Pancreas (tissue), 10 donors: Measurements from ENCODE around the gene COX19. TPM values are rescaled to one million over a fixed set of nuclear protein-coding genes. Genes with fewer than 3 reads are reported as not detected.

Experiments
- ATAC-seq, 4 donors: fragments of 200-7000 bp; cut with Tn5 transposase; one replicate each; pipeline versions ENCODE4 v1.8.0 to v1.9.1; 2020; ENCODE audit warnings: mild to moderate bottlenecking in 4 of 4, moderate library complexity in 4 of 4
- DNase-seq, 6 donors: peaks; one replicate each; pipeline ENCODE4 v3.0.0-alpha.2; 2020
- FAIRE-seq: peaks from 2 replicates; lab custom pipeline; 2012; peaks lifted over from hg19 to GRCh38; lab: Jason Lieb, UNC
- H3K27ac ChIP-seq, 4 donors: fragments of 200-600 bp; sonication (generic); 1 replicate in 3 of 4; 2 replicates in 1 of 4; pipeline versions ENCODE4 v1.5.0 to v1.8.0; 2020
- H3K27me3 ChIP-seq, 4 donors: fragments of 200-600 bp; one replicate each; pipeline ENCODE4 v1.8.0; 2021
- H3K36me3 ChIP-seq, 3 donors: fragments of 200-600 bp; sonication (generic) in 1 of 3; one replicate each; pipeline versions ENCODE4 v1.5.0 to v1.8.0; 2020 to 2021
- H3K4me1 ChIP-seq, 3 donors: fragments of 200-600 bp; one replicate each; pipeline ENCODE4 v1.8.0; 2021
- H3K4me3 ChIP-seq, 4 donors: fragments of 200-600 bp; sonication (generic) in 2 of 4; one replicate each; pipeline versions ENCODE4 v1.5.0 to v1.8.0; 2020 to 2021
- H3K9me3 ChIP-seq, 4 donors: fragments of 200-600 bp; one replicate each; pipeline ENCODE4 v1.8.0; 2021
- CTCF ChIP-seq, 4 donors: fragments of 200-600 bp; sonication (generic) in 3 of 4; IDR thresholded peaks; one replicate each; pipeline versions ENCODE4 v1.5.0 to v1.8.0; 2021; ENCODE audit warnings: antibody characterized with exemption in 4 of 4
- WGBS, 2 donors: extraction: QIAGEN DNeasy Blood & Tissue Kit; methylation state at CpG; one replicate each; pipeline ENCODE4 v1.1.7; 2013; 5-methylcytosine and 5-hydroxymethylcytosine counted together
- intact Hi-C, 3 donors: fragments of 100-400 bp; cut with DNase I; formaldehyde crosslinking; loops; one replicate each; pipeline versions ENCODE4 v1.11.1 to v1.14.2; 2022
- microRNA-seq, 2 donors: library from miRNA; unstranded; fragments of <30 nt; microRNA quantifications; one replicate each; pipeline versions ENCODE4 to v1.1.0, GENCODE V29; 2019 to 2020
- polyA plus RNA-seq, 2 donors: library from polyadenylated mRNA; stranded (reverse); fragments of 200-250 nt; gene quantifications; one replicate each; pipeline ENCODE4 v1.2.3, GENCODE V29; 2013
- total RNA-seq, 6 donors: library from RNA; stranded (reverse); fragmentation: NEBNext Ultra II Directional in 4 of 6; extraction: Animal tissue kit (Norgen Biotek cat#: 25700) in 4 of 6; gene quantifications; one replicate each; pipeline versions ENCODE4 v1.2.1 to v1.2.4, GENCODE V29; 2021 to 2023
- donor health status: healthy with polysubstance abuse.
- donor health status: DM: no; HTN: no; CAD: no; lungs with moderate emphysema.
- donor health status: DM: no; HTN: no; CAD: no.
- donor health status: control.
- donor health status: control.
- donor health status: Bipolar disorder and iron deficiency.
- donor health status: DM: yes; HTN: yes; CAD: no.
- donor health status: DM: no; HTN: no; CAD: no.
- donor health status: DM: no; HTN: no; CAD: no.
- donor health status: DM: yes; HTN: yes; CAD: no.

COX19 gene
- total and polyA plus RNA-seq, 8 donors: 4.2 to 9.1 (median 6.4) TPM

- intact Hi-C loops: no loop called here
- 87 to 90% methylated on average over 17 to 21 of the region's 21 CpGs for WGBS, 2 donors
- ATAC-seq: no peak
Observed at GRCh38 chr7:918441-919113, 56.8 kb downstream of the COX19 start.

GRCh38 chr7:918118-918425 lies 57.3 kb downstream of the COX19 start:
- FAIRE-seq: no peak
- TF ChIP-seq CTCF (IDR thresholded peaks at IDR 0.05): no peak
- 93 to 97% methylated on average over 9 of the region's 9 CpGs for WGBS, 2 donors
- Histone ChIP-seq H3K4me1 (no peaks in the 10 kb centered on the region), H3K4me3 (no peak overlapping the region), H3K9me3 (no peaks in the 10 kb centered on the region), H3K27ac (no peak overlapping the region), H3K27me3 (no peaks in the 10 kb centered on the region), H3K36me3 (no peaks in the 10 kb centered on the region)
- DNase-seq: peak in 3 of 6 donors; percentile 5 to 53 (median 26)
- no peak for ATAC-seq
- intact Hi-C loops: no loop called here

More at GRCh38 chr7:918441-919113, 56.8 kb downstream of the COX19 start:
- peak in 4 of 6 donors; percentile 10 to 50 (median 32) for DNase-seq
- no peaks in the 10 kb centered on the region for H3K36me3 ChIP-seq
- H3K4me1 ChIP-seq: no peaks in the 10 kb centered on the region
- no peak for FAIRE-seq
- no peak overlapping the region for H3K4me3 ChIP-seq
- H3K9me3 ChIP-seq: no peaks in the 10 kb centered on the region
- no peak for TF ChIP-seq CTCF (IDR thresholded peaks at IDR 0.05)
- no peaks in the 10 kb centered on the region for H3K27me3 ChIP-seq
- no peak overlapping the region for H3K27ac ChIP-seq

- no peak for ATAC-seq
- no peak for TF ChIP-seq CTCF (IDR thresholded peaks at IDR 0.05)
- Histone ChIP-seq H3K4me1 (no peaks in the 10 kb centered on the region), H3K36me3 (no peaks in the 10 kb centered on the region), H3K27me3 (no peaks in the 10 kb centered on the region), H3K27ac (no peak overlapping the region), H3K9me3 (no peaks in the 10 kb centered on the region), H3K4me3 (no peak overlapping the region)
- FAIRE-seq: no peak
- DNase-seq: peak in 3 of 6 donors; percentile 21 to 28 (median 28)
- 78 to 87% methylated on average over 25 to 29 of the region's 33 CpGs for WGBS, 2 donors
- intact Hi-C loops: no loop called here
Observed at GRCh38 chr7:917255-918117, 57.9 kb downstream of the COX19 start.

- DNase-seq (peak in 3 of 6 donors; percentile 63 to 85 (median 68)), FAIRE-seq (no peak)
- intact Hi-C loops: no loop called here
Observed at GRCh38 chr7:916291-916941, 58.9 kb downstream of the COX19 start.

More at GRCh38 chr7:916291-916941, 58.9 kb downstream of the COX19 start:
- TF ChIP-seq CTCF (IDR thresholded peaks at IDR 0.05): no peak
- no peak overlapping the region for H3K27ac ChIP-seq
- WGBS, 2 donors: 57 to 61% methylated on average over 15 to 17 of the region's 17 CpGs
- no peaks in the 10 kb centered on the region for H3K9me3 ChIP-seq
- ATAC-seq: peak in 1 of 4 donors; percentile 25
- no peaks in the 10 kb centered on the region for H3K4me1 ChIP-seq
- H3K36me3 ChIP-seq: no peaks in the 10 kb centered on the region
- no peak overlapping the region for H3K4me3 ChIP-seq
- H3K27me3 ChIP-seq: no peaks in the 10 kb centered on the region

Small RNA genes lying within 50 kb of the gene (microRNA-seq; reads per million reads assigned to microRNA genes)
- 1,032 to 1,144 reads per million in 2 donors for gene MIR339

Other genes starting within 250 kb of the COX19 start
- 10 to 100 TPM in 5 of 6 donors, 1 to 10 TPM in 1; 9.0 to 16.6 (median 12.6) TPM for gene DNAAF5, start 248.8 kb downstream of the COX19 start, total RNA-seq
- 10 to 100 TPM in 1 of 2 donors, 1 to 10 TPM in 1; 7.7 to 10.5 TPM for gene DNAAF5, start 248.8 kb downstream of the COX19 start, polyA plus RNA-seq
- gene PRKAR1B, start 248.3 kb downstream of the COX19 start, total RNA-seq: 1 to 10 TPM; 2.5 to 6.1 (median 4.5) TPM
- gene PRKAR1B, start 248.3 kb downstream of the COX19 start, polyA plus RNA-seq: 1 to 10 TPM; 6.8 to 8.4 TPM
- gene SUN1, start 143.1 kb downstream of the COX19 start, total RNA-seq: 10 to 100 TPM; 42.6 to 68.3 (median 52.5) TPM
- gene SUN1, start 143.1 kb downstream of the COX19 start, polyA plus RNA-seq: 10 to 100 TPM; 67.7 to 93.2 TPM
- 10 to 100 TPM; 13.1 to 23.8 (median 19.9) TPM for gene GET4, start 99.0 kb downstream of the COX19 start, total RNA-seq
- 10 to 100 TPM; 52.6 to 94.5 TPM for gene GET4, start 99.0 kb downstream of the COX19 start, polyA plus RNA-seq
- 10 to 100 TPM; 10.9 to 15.0 (median 13.7) TPM for gene ADAP1, start 20.9 kb downstream of the COX19 start, total RNA-seq
- gene ADAP1, start 20.9 kb downstream of the COX19 start, polyA plus RNA-seq: 10 to 100 TPM; 15.5 to 41.2 TPM
- under 1 TPM in 5 of 6 donors, not detected in 1; 0.12 to 0.59 (median 0.32) TPM for gene CYP2W1, start 7.6 kb upstream of the COX19 start, total RNA-seq
- gene CYP2W1, start 7.6 kb upstream of the COX19 start, polyA plus RNA-seq: under 1 TPM; 0.54 to 0.76 TPM
- gene GPR146, start 69.0 kb upstream of the COX19 start, total RNA-seq: 1 to 10 TPM; 3.4 to 5.3 (median 3.9) TPM
- 1 to 10 TPM; 5.4 to 6.5 TPM for gene GPR146, start 69.0 kb upstream of the COX19 start, polyA plus RNA-seq
- gene GPER1, start 112.6 kb upstream of the COX19 start, total RNA-seq: 1 to 10 TPM in 2 of 6 donors, under 1 TPM in 4; 0.20 to 1.6 (median 0.65) TPM
- 1 to 10 TPM; 1.7 to 3.5 TPM for gene GPER1, start 112.6 kb upstream of the COX19 start, polyA plus RNA-seq
- 10 to 100 TPM in 3 of 6 donors, 1 to 10 TPM in 3; 6.1 to 21.7 (median 10.3) TPM for gene ZFAND2A, start 184.6 kb upstream of the COX19 start, total RNA-seq
- 10 to 100 TPM; 31.9 to 35.0 TPM for gene ZFAND2A, start 184.6 kb upstream of the COX19 start, polyA plus RNA-seq